Measurements from ENCODE around the gene GUCY1A1.
"Not testable (repeated sequence)": the region's sequence is repeated elsewhere in the genome, so short reads cannot be mapped to it uniquely, and the experiment has no call there.

GUCY1A1 gene

DNA sequence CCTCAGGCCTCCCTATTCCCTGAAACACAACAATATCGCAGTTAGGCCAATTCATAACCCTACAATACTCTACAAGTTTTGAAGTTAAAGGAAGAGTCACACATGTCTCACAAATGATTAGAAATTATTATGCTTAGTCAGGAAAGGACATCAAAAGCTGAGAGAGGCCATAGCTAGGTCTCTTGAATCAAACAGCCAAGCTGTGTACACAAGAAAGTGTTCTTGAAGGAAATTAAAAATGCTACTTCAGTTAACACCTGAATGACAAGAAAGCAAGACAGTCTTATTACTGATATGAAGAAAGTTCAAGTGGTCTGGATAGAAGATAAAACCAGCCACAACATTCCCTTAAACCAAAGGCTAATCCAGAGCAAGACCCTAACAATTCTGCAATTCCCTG lies 23.6 kb upstream of the GUCY1A1 start:
- no peak for DNase-seq (ENCODE audit: low spot score)
- TF ChIP-seq, protein P1, sequence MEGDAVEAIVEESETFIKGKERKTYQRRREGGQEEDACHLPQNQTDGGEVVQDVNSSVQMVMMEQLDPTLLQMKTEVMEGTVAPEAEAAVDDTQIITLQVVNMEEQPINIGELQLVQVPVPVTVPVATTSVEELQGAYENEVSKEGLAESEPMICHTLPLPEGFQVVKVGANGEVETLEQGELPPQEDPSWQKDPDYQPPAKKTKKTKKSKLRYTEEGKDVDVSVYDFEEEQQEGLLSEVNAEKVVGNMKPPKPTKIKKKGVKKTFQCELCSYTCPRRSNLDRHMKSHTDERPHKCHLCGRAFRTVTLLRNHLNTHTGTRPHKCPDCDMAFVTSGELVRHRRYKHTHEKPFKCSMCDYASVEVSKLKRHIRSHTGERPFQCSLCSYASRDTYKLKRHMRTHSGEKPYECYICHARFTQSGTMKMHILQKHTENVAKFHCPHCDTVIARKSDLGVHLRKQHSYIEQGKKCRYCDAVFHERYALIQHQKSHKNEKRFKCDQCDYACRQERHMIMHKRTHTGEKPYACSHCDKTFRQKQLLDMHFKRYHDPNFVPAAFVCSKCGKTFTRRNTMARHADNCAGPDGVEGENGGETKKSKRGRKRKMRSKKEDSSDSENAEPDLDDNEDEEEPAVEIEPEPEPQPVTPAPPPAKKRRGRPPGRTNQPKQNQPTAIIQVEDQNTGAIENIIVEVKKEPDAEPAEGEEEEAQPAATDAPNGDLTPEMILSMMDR (IDR thresholded peaks at IDR 0.05; ENCODE audit: extremely low read depth, missing control alignments), result no peak

DNA sequence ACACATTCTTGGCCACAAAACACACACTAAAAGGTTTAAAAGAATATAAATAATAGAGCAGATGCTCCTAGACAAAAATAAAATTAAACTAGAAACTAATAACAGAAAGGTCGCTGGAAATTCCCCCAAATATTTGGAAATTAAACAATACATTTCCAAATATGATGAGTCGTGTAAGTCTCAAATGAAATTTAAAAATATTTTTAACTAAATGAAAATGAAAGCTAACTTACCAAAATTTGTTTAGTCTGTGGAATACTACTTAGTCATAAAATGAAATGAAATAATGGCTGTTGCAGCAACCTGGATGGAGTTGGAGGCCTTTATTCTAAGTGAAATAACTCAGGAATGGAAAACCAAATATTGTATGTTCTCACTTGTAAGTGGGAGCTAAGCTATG lies 20.6 kb upstream of the GUCY1A1 start:
- TF ChIP-seq, protein P1 (IDR thresholded peaks at IDR 0.05; ENCODE audit: extremely low read depth, missing control alignments), result no peak
- DNase-seq (ENCODE audit: low spot score), result no peak

DNA sequence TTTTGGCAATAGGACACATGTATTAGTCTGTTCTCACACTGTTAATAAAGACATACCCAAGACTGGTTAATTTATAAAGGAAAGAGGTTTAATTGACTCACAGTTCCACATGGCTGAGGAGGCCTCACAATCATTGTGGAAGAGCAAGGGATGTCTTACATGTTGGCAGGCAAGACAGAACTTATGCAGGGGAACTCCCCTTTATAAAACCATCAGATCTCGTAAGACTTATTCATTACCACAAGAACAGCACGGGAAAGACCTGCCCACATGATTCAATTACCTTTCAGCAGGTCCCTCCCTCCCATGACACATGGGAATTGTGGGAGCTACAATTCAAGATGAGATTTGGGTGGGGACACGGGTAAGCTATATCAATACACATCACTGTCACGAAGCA lies 15.9 kb upstream of the GUCY1A1 start:
- not testable (repeated sequence) for DNase-seq (ENCODE audit: low spot score)

DNA sequence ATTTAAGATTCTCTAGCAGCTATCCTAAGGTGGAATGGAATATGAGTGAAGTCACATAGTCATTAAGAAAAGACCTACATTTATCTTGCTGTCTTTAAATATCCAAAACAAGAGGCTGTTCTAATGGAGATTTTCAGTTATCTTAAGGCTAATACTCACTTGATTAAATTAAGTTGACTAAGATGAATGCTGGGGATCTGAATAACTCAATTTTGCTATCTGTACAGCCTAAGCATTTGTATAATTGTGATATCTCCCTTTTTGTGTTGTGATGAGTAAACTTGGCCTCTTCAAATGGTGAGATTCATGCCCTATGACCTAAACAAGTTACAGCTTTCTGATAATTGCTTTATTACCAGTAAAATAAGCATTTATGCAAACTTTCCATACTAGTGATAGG lies 13.6 kb upstream of the GUCY1A1 start:
- TF ChIP-seq, protein P1 (IDR thresholded peaks at IDR 0.05; ENCODE audit: extremely low read depth, missing control alignments), result no peak
- DNase-seq (ENCODE audit: low spot score), result no peak

DNA sequence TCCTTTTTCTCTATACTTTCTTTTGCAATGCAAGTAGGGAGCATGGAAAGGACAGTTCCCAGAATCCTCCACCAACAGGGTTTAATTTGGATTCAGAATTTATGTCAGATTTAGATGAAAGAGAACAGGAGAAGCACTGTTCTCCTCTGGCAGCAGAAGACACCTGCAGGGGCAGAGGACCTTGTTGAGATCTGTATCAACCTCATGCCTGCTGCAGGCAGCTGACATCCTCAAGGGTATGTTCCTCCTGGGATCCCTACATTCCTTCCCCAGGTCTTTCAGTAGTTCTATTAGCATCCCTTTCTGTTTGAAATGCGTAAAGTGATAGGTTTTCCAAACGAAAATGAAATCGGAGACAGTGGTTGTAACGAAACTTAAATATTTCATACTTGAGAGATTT lies 10.6 kb upstream of the GUCY1A1 start:
- no peak for DNase-seq (ENCODE audit: low spot score)
- TF ChIP-seq, protein P1 (IDR thresholded peaks at IDR 0.05; ENCODE audit: extremely low read depth, missing control alignments), result no peak

DNA sequence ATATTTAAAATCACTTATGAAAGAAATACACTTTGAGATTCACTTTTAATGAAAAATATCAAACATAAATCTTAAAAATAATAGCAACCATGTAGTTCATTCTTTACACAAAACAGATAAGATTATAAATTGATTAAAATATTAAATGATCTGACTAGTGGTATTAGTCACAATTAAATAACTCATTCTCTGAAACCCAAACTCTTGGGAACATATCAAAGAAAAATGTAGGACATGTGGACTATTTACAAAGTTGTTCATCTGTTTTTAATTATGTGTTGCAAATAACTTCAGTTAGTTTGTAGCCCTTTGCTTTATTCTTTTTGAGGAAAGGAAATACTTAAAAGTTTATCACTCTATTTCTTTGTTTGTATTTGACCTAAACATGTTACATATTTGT lies 9.5 kb upstream of the GUCY1A1 start:
- no peak for DNase-seq (ENCODE audit: low spot score)
- TF ChIP-seq, protein P1 (IDR thresholded peaks at IDR 0.05; ENCODE audit: extremely low read depth, missing control alignments), result no peak

DNA sequence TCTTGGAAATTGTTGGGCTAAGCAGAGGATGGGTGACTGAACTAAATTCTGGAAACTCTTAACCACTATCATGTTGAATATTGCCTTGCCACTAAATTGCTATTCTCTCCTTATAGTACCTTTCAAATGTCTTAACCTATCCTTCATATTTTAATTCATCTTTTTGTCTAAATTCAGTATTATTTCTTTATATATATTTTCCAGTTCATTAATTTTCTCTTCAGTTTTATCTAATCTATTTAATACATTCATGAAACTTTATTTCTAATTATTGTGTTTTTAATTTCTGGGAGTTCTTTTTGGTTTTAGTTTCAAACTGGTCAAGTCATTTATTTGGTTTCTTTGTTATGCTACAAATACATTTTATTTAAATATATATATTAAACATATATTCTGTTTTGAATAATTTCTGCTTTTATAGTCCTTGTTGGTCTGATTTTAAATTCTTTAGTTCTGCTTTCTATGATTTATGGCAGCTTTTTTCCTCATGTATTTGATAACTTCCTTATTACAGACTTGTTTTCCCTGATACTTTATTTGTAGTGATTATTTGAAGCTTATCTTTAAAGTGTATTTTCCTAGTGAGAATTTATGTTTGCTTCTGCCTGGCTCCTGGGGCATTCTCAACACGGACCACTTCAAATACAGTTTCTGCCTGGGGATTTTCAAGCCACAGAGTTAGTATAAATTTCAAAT lies 8.5 kb upstream of the GUCY1A1 start:
- DNase-seq (ENCODE audit: low spot score), result no peak
- TF ChIP-seq, protein P1 (IDR thresholded peaks at IDR 0.05; ENCODE audit: extremely low read depth, missing control alignments), result no peak

DNA sequence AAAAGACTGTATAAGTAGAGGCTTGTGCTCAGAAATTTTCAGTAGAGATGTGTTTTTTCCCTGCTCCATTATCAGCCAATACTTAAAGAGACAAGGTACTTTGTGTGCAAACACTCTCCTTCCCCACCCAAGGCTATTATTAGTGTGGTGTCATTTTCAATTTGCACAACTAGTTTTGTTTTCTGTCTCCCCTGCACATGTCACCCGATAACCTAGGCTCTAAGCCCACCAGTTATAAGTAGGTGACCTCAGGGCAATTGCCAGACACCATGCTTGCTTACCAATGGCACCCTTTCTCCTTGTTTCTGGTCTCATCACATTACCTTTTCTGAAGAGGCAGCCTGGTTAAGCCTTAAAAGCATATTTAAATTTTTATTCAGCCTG lies 8.0 kb upstream of the GUCY1A1 start:
- TF ChIP-seq, protein P1 (IDR thresholded peaks at IDR 0.05; ENCODE audit: extremely low read depth, missing control alignments), result no peak
- no peak for DNase-seq (ENCODE audit: low spot score)
